GM12892 (cell line): ENCODE results near the gene RXFP4.

ENCODE experiments used
- POLR2A ChIP-seq: IDR thresholded peaks from 2 replicates; pipeline ENCODE4 v1.6.1; 2011; ENCODE audit warnings: low read depth, low read length, control low read depth
- POLR2AphosphoS5 ChIP-seq: IDR thresholded peaks from 2 replicates; pipeline ENCODE4 v1.6.1; 2011; ENCODE audit warnings: low read depth, low read length, control low read depth
- TAF1 ChIP-seq: IDR thresholded peaks from 2 replicates; pipeline ENCODE4 v1.6.1; 2011; ENCODE audit warnings: low read depth, mild to moderate bottlenecking, control low read depth, low read length, borderline replicate concordance

- TF ChIP-seq POLR2AphosphoS5 = no peak
- TF ChIP-seq TAF1 = no peak
- TF ChIP-seq POLR2A = no peak
These were observed 29.2 kb downstream of the RXFP4 start for GRCh38 chr1:155970531-155971167.
